CD14-positive monocyte (primary cell): ENCODE data around the gene CDK5RAP2. TPM values are rescaled to one million over a fixed set of nuclear protein-coding genes. Genes with fewer than 3 reads are reported as not detected.

Experiments used
- DNase-seq, 3 donors: peaks; one replicate each; pipeline ENCODE4 v3.0.0-alpha.2; 2011 to 2022
- H2AFZ ChIP-seq: 2 replicates; pipeline ENCODE4 v1.6.0; 2012; ENCODE audit warnings: mild to moderate bottlenecking, low read depth, low read length, inconsistent platforms; ENCODE audit not compliant: insufficient read depth, poor library complexity, severe bottlenecking
- H3K27ac ChIP-seq, 2 donors: 1 replicate in 1 of 2; 2 replicates in 1 of 2; pipeline ENCODE4 v1.5.1; 2012 to 2013; ENCODE audit warnings: low read length in 2 of 2, control low read depth in 1 of 2, inconsistent platforms in 1 of 2, low read depth in 1 of 2, mild to moderate bottlenecking in 1 of 2
- H3K27me3 ChIP-seq, 2 donors: one replicate each; pipeline versions ENCODE4 v1.6.0 to v1.6.1; 2011 to 2013; ENCODE audit warnings: low read length in 2 of 2; ENCODE audit not compliant: control insufficient read depth in 2 of 2, insufficient read depth in 2 of 2
- H3K36me3 ChIP-seq, 2 donors: replicated peaks in 1 of 2; 1 replicate in 1 of 2; 2 replicates in 1 of 2; pipeline versions ENCODE4 v1.5.1 to v1.6.1; 2012 to 2013; ENCODE audit warnings: low read length in 2 of 2, control low read depth in 1 of 2, inconsistent platforms in 1 of 2, mild to moderate bottlenecking in 1 of 2; ENCODE audit not compliant: insufficient read depth in 2 of 2, control insufficient read depth in 1 of 2
- H3K4me1 ChIP-seq, 2 donors: 1 replicate in 1 of 2; 2 replicates in 1 of 2; pipeline versions ENCODE4 v1.5.1 to v1.6.1; 2012 to 2013; ENCODE audit warnings: low read length in 2 of 2, control low read depth in 1 of 2, inconsistent platforms in 1 of 2, mild to moderate bottlenecking in 1 of 2, moderate library complexity in 1 of 2; ENCODE audit not compliant: insufficient read depth in 2 of 2, control insufficient read depth in 1 of 2
- H3K4me2 ChIP-seq: replicated peaks from 2 replicates; pipeline ENCODE3; 2012; ENCODE audit warnings: low read length, moderate library complexity, mild to moderate bottlenecking; ENCODE audit not compliant: poor library complexity, severe bottlenecking; ENCODE audit errors: extremely low read depth
- H3K4me3 ChIP-seq, 3 experiments: fragments of 200-600 bp in 1 of 3; sonication (generic) in 1 of 3; replicated peaks in 1 of 3; 1 replicate in 2 of 3; 2 replicates in 1 of 3; pipeline ENCODE4 v1.5.1; 2011 to 2013; ENCODE audit warnings: low read length in 3 of 3, mild to moderate bottlenecking in 3 of 3, control low read depth in 2 of 3, low read depth in 2 of 3, inconsistent platforms in 1 of 3, moderate library complexity in 1 of 3
- H3K79me2 ChIP-seq: 2 replicates; pipeline ENCODE4 v1.6.0; 2012; ENCODE audit warnings: mild to moderate bottlenecking, control low read depth, inconsistent platforms, low read length, moderate library complexity; ENCODE audit not compliant: insufficient read depth
- H3K9ac ChIP-seq: 2 replicates; pipeline ENCODE4 v1.6.0; 2017; ENCODE audit warnings: low read length, mild to moderate bottlenecking; ENCODE audit not compliant: insufficient read depth, poor library complexity, severe bottlenecking
- H3K9me3 ChIP-seq, 2 donors: replicated peaks in 1 of 2; 1 replicate in 1 of 2; 2 replicates in 1 of 2; pipeline versions ENCODE4 v1.5.1 to v1.6.1; 2012 to 2013; ENCODE audit warnings: low read length in 2 of 2, control low read depth in 1 of 2; ENCODE audit not compliant: control insufficient read depth in 1 of 2, insufficient read depth in 1 of 2
- H4K20me1 ChIP-seq: 2 replicates; pipeline ENCODE4 v1.6.0; 2012; ENCODE audit warnings: mild to moderate bottlenecking, low read length, control low read depth, moderate library complexity; ENCODE audit not compliant: insufficient read depth
- H3K27ac Mint-ChIP-seq, 7 donors: one replicate each; pipeline ENCODE4 v1.8.0; 2020; ENCODE audit warnings: mild to moderate bottlenecking in 7 of 7, mixed read lengths in 7 of 7, moderate library complexity in 6 of 7, inconsistent platforms in 2 of 7
- H3K27me3 Mint-ChIP-seq, 3 donors: one replicate each; pipeline ENCODE4 v1.8.0; 2021 to 2022; ENCODE audit warnings: low read depth in 3 of 3, mild to moderate bottlenecking in 3 of 3, mixed read lengths in 3 of 3, moderate library complexity in 3 of 3, inconsistent platforms in 1 of 3
- H3K36me3 Mint-ChIP-seq, 2 donors: one replicate each; pipeline ENCODE4 v1.8.0; 2020; ENCODE audit warnings: mixed read lengths in 2 of 2, inconsistent platforms in 1 of 2, mild to moderate bottlenecking in 1 of 2
- H3K4me1 Mint-ChIP-seq: one replicate; pipeline ENCODE4 v1.8.0; 2020; ENCODE audit warnings: mild to moderate bottlenecking, mixed read lengths
- H3K4me3 Mint-ChIP-seq, 2 donors: one replicate each; pipeline ENCODE4 v1.8.0; 2020; ENCODE audit warnings: mild to moderate bottlenecking in 2 of 2, mixed read lengths in 2 of 2, moderate library complexity in 1 of 2
- H3K9me3 Mint-ChIP-seq, 7 donors: one replicate each; pipeline ENCODE4 v1.8.0; 2020 to 2022; ENCODE audit warnings: mixed read lengths in 7 of 7, mild to moderate bottlenecking in 6 of 7, moderate library complexity in 6 of 7, inconsistent platforms in 2 of 7
- CTCF ChIP-seq: fragments of 200-600 bp; IDR thresholded peaks from one replicate; pipeline ENCODE4 v1.8.0; 2022; ENCODE audit warnings: antibody characterized with exemption, mild to moderate bottlenecking
- WGBS: methylation state at CpG from one replicate; pipeline ENCODE4 v1.1.5; 2013; ENCODE audit warnings: missing lambda C conversion rate; ENCODE audit not compliant: insufficient coverage; 5-methylcytosine and 5-hydroxymethylcytosine counted together
- intact Hi-C, 2 donors: fragments of 100-400 bp; cut with micrococcal nuclease; formaldehyde crosslinking; loops; one replicate each; pipeline versions ENCODE4 v1.15.0 to v1.15.1; 2023
- polyA plus RNA-seq, 3 donors: library from polyadenylated mRNA; depleted of rRNA in 1 of 3; unstranded in 2 of 3; stranded (reverse) in 1 of 3; fragments of 300-500 nt in 2 of 3; fragments of >200 nt in 1 of 3; fragmentation: Illumina TruSeq in 2 of 3; gene quantifications; 1 replicate in 2 of 3; 2 replicates in 1 of 3; pipeline ENCODE4 v1.2.3, GENCODE V29; 2012 to 2021

CDK5RAP2 gene
- polyA plus RNA-seq, 3 donors = 2.0 to 13.7 (median 6.1) TPM

DNA sequence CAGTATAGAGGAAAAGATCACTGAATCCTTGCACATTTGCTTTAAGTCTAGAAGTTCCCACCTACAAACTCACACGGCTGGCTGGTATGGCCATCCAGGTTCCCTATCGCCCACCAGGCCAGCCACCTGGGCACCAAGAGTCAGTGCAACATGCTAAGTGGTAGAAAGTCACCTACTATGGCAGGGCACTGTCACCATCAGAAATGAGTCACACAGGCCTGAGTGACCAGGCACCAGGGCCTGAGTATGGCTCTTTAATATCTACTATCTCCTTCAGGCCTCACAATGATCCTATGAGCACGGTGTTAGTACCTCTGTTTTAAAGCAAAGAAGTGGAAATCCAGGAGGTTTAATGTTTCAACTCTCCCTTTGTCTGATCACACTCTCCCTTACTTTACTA lies 156.2 kb downstream of the CDK5RAP2 start:
- H3K9me3 ChIP-seq = no peaks in the 10 kb centered on the region
- DNase-seq = no peak
- no peaks in the 10 kb centered on the region for H3K27me3 ChIP-seq
- no peaks in the 10 kb centered on the region for H3K4me1 ChIP-seq
- Mint-ChIP-seq H3K9me3 (peaks cover 0 to under 1% (median 0%) of the 10 kb centered on the region in 7 donors), H3K36me3 (peaks cover 70 to 84% of the 10 kb centered on the region in 2 donors), H3K4me3 (no peak overlapping the region), H3K27me3 (peaks cover 0 to 2% (median 0%) of the 10 kb centered on the region in 3 donors), H3K4me1 (no peaks in the 10 kb centered on the region), H3K27ac (peak overlapping the region in 2 of 7 donors; percentile 11 to 64)
- WGBS = 96% methylated on average over 2 of the region's 3 CpGs
- peaks cover 31 to 88% of the 10 kb centered on the region in 2 donors for H3K36me3 ChIP-seq
- H3K4me2 ChIP-seq = no peak overlapping the region
- no peak overlapping the region for H3K9ac ChIP-seq
- peak overlapping the region in 1 of 2 donors; percentile 24 for H3K27ac ChIP-seq
- no peaks in the 10 kb centered on the region for H4K20me1 ChIP-seq
- no peak overlapping the region for H2AFZ ChIP-seq
- intact Hi-C loops = no loop called here
- TF ChIP-seq CTCF = no peak
- H3K4me3 ChIP-seq = no peak overlapping the region
- no peaks in the 10 kb centered on the region for H3K79me2 ChIP-seq

GRCh38 chr9:120421977-120422376 lies 158.0 kb downstream of the CDK5RAP2 start:
- Mint-ChIP-seq H3K4me1 (no peaks in the 10 kb centered on the region), H3K9me3 (peaks cover 0 to 3% (median 0%) of the 10 kb centered on the region in 7 donors), H3K27ac (peak overlapping the region in 1 of 7 donors; percentile 6), H3K4me3 (no peak overlapping the region), H3K36me3 (peaks cover 76 to 91% of the 10 kb centered on the region in 2 donors), H3K27me3 (peaks cover 0 to 2% (median 0%) of the 10 kb centered on the region in 3 donors)
- 100% methylated on average over 3 of the region's 3 CpGs for WGBS
- no peak overlapping the region for H3K4me3 ChIP-seq
- no peak overlapping the region for H2AFZ ChIP-seq
- no peaks in the 10 kb centered on the region for H3K27me3 ChIP-seq
- H4K20me1 ChIP-seq = no peaks in the 10 kb centered on the region
- H3K4me1 ChIP-seq = no peaks in the 10 kb centered on the region
- no peak overlapping the region for H3K4me2 ChIP-seq
- no peak for TF ChIP-seq CTCF
- no peak overlapping the region for H3K9ac ChIP-seq
- H3K36me3 ChIP-seq = peaks cover 43 to 100% of the 10 kb centered on the region in 2 donors
- intact Hi-C loops = no loop called here
- no peaks in the 10 kb centered on the region for H3K9me3 ChIP-seq
- no peak overlapping the region for H3K27ac ChIP-seq
- no peaks in the 10 kb centered on the region for H3K79me2 ChIP-seq
- no peak for DNase-seq
